HS-27A (cell line): Measurements from ENCODE around the gene HUS1B.

Source experiments
- DNase-seq: peaks from one replicate; pipeline ENCODE4 v3.0.0-alpha.2; 2012; ENCODE audit warnings: low read depth, missing footprints

Gene HUS1B

DNA sequence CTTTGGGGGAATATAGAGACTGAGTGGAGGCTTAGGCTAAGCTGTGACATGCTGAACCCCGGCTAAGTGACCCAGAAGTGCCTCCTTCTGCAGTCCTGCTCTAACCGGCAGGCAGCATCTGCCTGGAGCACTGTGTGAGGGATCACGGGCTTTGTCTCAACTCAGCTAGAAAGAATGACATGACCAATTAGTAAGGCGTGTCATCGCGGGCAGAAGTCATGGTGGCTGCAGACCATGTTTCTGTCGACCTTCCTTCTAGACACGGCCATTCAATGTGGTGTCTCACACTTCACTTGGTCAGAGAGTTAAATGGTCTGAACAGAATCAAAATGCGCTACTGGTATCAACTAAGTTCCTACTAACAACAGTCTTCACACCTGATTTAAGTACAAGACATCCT, 35.0 kb downstream of the HUS1B start:
- no peak for DNase-seq

DNA sequence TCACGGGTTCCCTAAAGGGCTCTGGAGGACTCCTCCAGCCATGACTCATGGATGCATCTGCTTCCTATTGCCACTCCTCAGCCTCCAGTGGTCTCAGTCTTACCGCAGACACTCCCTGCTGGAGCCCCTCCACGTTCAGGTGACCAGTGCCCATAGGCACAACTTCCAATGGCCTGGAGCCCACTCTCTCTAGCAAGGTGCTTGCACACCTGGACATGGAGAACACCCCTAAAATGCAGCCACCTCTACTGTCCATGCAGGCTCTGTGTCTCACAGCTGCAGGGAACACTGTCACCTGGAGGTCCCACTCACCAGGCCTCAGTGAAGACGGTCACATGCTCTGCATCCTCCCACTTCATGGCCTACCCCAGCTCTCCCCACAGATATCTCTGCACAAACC, 36.0 kb downstream of the HUS1B start:
- no peak for DNase-seq

GRCh38 chr6:620166-620565, 36.7 kb downstream of the HUS1B start:
- no peak for DNase-seq

DNA sequence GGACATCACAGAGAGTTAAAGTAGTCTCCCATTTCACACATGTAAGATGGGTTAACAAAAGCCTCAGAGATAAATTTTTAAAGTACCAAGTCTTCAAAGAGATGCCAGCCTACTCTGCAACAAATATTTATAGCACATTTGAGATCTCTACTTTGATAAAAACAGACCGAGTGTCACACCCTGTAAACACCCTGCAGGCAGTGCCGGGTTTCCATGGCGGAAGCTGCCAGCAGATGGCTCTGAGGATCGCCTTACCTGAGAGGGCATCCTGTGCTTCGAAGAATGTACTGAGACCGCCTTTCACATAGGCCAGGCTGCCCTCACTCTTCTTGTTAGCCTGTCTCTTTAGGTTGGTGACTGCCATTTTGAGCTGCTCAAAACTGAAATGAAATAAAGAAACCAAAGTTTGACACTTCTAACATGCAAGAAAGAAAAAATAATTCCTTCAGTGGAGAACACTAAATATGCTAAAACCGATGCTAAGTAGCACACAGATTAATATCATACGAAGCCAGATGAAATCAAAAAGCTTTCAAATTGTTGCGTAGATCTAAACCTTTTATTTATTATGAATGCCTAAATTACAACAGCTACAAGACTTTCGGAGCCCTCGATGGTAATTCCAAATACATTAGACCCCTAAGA, 39.3 kb downstream of the HUS1B start:
- no peak for DNase-seq

- no peak for DNase-seq
These were observed 42.9 kb downstream of the HUS1B start for GRCh38 chr6:613981-614380.

DNA sequence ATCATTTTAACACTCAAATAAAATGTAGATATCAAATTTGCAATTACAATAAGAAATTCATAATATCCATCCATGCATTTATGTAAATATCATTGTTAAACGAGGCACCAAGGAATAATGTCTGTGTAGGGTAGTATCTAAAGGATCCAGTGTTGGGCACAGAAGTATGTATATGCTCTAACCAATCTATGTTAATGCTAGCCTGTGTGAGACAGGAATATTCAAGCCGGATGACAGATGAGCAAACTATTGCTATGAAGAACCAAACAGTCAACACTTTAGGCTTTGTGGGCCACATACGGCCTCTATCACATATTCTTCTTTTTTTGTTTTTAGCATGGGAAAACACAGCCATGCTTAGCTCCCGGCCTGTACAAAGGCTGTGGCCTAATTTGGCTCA, 45.0 kb downstream of the HUS1B start:
- no peak for DNase-seq

DNA sequence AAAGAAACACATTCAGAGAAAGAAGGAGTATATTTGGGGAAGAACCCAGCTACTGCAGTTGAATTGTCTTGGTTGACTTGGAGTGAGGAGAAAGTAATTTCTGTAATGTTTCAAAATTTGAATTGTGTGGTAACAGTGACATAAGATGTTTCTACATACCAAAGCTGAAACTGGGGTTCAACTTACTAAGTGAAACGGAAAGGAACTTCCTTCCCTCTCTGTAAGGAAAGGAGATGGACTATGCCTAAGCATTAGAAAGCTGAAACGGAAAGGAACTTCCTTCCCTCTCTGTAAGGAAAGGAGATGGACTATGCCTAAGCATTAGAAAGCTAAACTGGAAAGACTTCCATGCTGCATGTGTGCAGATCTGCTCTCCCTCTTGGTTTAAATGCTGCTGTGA, 46.0 kb downstream of the HUS1B start:
- no peak for DNase-seq

GRCh38 chr6:609905-610304, 47.0 kb downstream of the HUS1B start:
- DNase-seq: no peak

DNA sequence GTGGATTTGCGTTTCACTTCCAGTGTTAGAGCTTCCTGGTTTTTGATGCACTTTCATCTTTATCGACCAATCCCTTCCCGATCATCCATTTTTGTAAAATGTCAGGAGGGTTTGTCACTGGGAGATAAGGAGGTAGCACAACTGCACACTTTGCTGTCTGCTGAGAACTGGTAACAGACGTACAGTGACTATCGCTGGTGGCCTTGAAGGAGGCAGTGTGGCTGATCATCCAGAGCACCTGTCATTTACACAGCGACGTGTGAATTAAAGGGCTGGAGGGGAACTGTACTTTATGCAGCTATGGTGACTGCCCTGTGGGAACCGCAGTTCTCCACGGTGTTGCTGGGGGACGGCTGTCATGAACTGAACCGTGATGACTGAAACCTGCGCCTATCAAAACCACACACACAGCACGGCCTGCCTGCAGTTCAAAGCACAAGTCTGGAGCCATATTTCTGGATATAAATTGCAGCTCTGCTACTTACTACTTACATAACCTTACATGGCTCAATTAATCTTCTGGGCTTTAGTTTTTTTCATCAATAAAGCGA, 50.0 kb downstream of the HUS1B start:
- DNase-seq: no peak
